IMR-90 (cell line): ENCODE results near the gene UBP1.

Experiments used
- BHLHE40 ChIP-seq: fragments of 150-350 bp; IDR thresholded peaks from 2 replicates; pipeline ENCODE4 v1.6.1; 2016; ENCODE audit warnings: mild to moderate bottlenecking, low read depth, low read length
- CHD1 ChIP-seq: IDR thresholded peaks from 2 replicates; pipeline ENCODE4 v1.6.1; 2012; ENCODE audit warnings: low read depth, low read length, improper control_type of control experiment
- CTCF ChIP-seq: conservative IDR thresholded peaks from 2 replicates; pipeline ENCODE4 v1.5.1; 2012; ENCODE audit warnings: mild to moderate bottlenecking, low read depth, low read length, improper control_type of control experiment
- ELK1 ChIP-seq: fragments of 150-350 bp; IDR thresholded peaks from 2 replicates; pipeline ENCODE4 v1.6.1; 2016; ENCODE audit warnings: low read depth, mild to moderate bottlenecking, low read length, moderate library complexity, borderline replicate concordance
- FOS ChIP-seq: fragments of 150-350 bp; IDR thresholded peaks from 2 replicates; pipeline ENCODE4 v1.6.1; 2016; ENCODE audit warnings: low read depth, low read length
- MAFK ChIP-seq: IDR thresholded peaks from 2 replicates; pipeline ENCODE4 v1.6.1; 2012; ENCODE audit warnings: low read depth, low read length, improper control_type of control experiment
- MAZ ChIP-seq: IDR thresholded peaks from 2 replicates; pipeline ENCODE4 v1.6.1; 2012; ENCODE audit warnings: low read depth, mild to moderate bottlenecking, low read length, improper control_type of control experiment, moderate library complexity, borderline replicate concordance
- MXI1 ChIP-seq: IDR thresholded peaks from 2 replicates; pipeline ENCODE4 v1.6.1; 2012; ENCODE audit warnings: low read depth, mild to moderate bottlenecking, low read length, moderate library complexity, borderline replicate concordance
- POLR2A ChIP-seq: IDR thresholded peaks from 2 replicates; pipeline ENCODE4 v1.6.1; 2012; ENCODE audit warnings: mild to moderate bottlenecking, low read depth, low read length
- RAD21 ChIP-seq: IDR thresholded peaks from 2 replicates; pipeline ENCODE4 v1.6.1; 2012; ENCODE audit warnings: low read length, improper control_type of control experiment
- RCOR1 ChIP-seq: IDR thresholded peaks from 2 replicates; pipeline ENCODE4 v1.6.1; 2012; ENCODE audit warnings: mild to moderate bottlenecking, low read length, improper control_type of control experiment; ENCODE audit not compliant: insufficient replicate concordance
- RFX5 ChIP-seq: IDR thresholded peaks from 2 replicates; pipeline ENCODE4 v1.8.0; 2012; ENCODE audit warnings: low read depth, mild to moderate bottlenecking, low read length, moderate library complexity
- SMC3 ChIP-seq: fragments of 150-350 bp; IDR thresholded peaks from 2 replicates; pipeline ENCODE4 v1.6.1; 2016; ENCODE audit warnings: low read depth, mild to moderate bottlenecking, antibody characterized with exemption, low read length, moderate library complexity
- USF2 ChIP-seq: fragments of 150-350 bp; IDR thresholded peaks from 2 replicates; pipeline ENCODE4 v1.6.1; 2017; ENCODE audit warnings: mild to moderate bottlenecking, antibody characterized with exemption, low read length, low read depth

- TF ChIP-seq CTCF (no peak), POLR2A (no peak), RCOR1 (no peak), RAD21 (no peak), MXI1 (no peak), MAFK (peak; percentile 10; the same call in 1 of the 2 replicates), USF2 (no peak), ELK1 (no peak), RFX5 (no peak), MAZ (no peak), SMC3 (no peak), CHD1 (no peak), BHLHE40 (no peak), FOS (no peak)
These were observed 38.4 kb downstream of the UBP1 start for GRCh38 chr3:33401781-33402180.
